LHCN-M2 (cell line): ENCODE measurements around the gene ALOX5. TPM values are rescaled to one million over a fixed set of nuclear protein-coding genes. Genes with fewer than 3 reads are reported as not detected.

ENCODE experiments used
- DNase-seq: peaks from one replicate; pipeline ENCODE4 v3.0.0-alpha.2; 2012; ENCODE audit warnings: low read depth
- total RNA-seq: library from RNA; depleted of rRNA; stranded (reverse); fragments of >200 nt; gene quantifications from 2 replicates; pipeline ENCODE4 v1.2.3, GENCODE V29; 2014

Gene ALOX5
- total RNA-seq, 1 experiment from 2014 or later: not detected

- no peak for DNase-seq
Observed at GRCh38 chr10:45424668-45425404, 50.8 kb downstream of the ALOX5 start.

- peak; percentile 3 for DNase-seq
Observed at GRCh38 chr10:45425621-45426563, 51.9 kb downstream of the ALOX5 start.

GRCh38 chr10:45427262-45427969, 53.4 kb downstream of the ALOX5 start:
- DNase-seq: no peak

- DNase-seq: no peak
Observed at GRCh38 chr10:45427970-45428366, 54.0 kb downstream of the ALOX5 start.

DNA sequence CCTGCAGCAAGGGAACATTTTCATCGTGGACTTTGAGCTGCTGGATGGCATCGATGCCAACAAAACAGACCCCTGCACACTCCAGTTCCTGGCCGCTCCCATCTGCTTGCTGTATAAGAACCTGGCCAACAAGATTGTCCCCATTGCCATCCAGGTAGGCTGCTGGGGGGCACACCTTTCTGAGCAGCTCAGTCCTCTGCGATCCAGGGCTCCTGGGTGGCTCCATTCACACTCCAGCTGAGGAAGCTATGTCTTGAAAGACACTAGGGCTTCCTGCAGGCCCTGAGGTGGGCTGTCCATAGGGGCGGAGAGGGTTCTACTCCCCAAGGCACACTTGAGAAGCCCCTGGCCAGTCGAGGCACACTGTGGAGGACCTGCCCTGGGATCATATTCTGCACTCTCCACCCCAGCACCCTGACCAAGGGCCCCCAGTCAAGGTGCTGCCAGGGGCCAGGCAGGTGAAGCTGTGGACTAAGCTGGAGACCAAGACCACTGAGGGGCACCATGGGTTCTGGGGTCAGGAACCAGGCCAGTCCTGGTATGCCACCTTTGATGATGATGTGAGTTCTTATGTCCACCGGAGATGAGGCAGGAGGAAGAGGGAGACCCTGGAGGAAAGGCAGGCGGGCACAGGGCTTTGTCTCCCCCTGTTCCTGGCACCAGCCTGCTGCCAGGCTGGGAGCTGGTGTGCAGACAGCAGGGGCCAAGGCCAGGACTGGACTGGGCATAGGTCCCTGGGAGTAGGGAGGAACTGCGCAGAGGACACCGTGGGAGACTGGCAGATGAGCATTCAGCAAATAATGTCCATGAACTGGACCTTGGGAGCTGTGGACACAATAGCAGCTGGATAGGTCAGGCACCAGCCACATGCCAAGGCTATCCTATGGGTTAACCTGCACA, 54.8 kb downstream of the ALOX5 start:
- DNase-seq: no peak

DNA sequence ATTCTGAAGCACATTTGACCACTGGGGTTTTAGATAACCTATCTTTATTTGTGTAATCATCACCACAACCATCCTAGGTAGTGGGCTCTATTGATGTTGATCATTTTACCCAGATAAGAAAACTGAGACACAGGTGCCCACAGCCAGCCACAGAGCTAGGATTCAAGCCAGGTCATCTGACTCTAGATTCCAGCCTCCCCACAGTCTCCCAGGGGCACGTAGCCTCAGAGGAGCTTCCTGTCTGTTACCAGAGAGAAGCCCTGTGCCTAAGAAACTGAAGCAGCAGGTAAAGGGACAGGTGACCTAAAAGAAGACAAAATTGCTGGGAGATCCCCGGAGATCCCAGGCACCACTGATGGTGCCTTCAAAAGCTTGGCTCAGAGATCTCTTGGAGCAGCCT, 55.8 kb downstream of the ALOX5 start:
- DNase-seq: no peak

DNA sequence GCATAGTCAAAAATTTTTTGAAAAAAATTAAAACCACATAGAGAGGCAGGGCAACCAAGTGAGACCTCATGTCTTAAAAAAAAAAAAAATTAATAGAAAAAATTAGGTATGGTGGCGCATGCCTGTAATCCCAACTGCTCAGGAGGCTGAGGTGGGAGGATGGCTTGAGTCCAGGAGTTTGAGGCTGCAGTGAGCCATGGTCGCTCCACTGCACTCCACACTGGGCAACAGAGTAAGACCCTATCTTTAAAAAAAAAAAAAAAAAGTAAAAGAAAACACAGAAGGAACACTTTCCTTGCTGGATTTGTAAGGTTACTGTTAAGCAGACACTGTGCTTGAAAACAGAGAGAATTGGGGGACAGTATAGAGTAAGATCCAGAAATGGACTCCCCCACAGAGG, 58.1 kb downstream of the ALOX5 start:
- DNase-seq: no peak

- no peak for DNase-seq
Observed at GRCh38 chr10:45432700-45433472, 58.9 kb downstream of the ALOX5 start.

- DNase-seq: no peak
Observed at GRCh38 chr10:45433716-45434469, 59.9 kb downstream of the ALOX5 start.

DNA sequence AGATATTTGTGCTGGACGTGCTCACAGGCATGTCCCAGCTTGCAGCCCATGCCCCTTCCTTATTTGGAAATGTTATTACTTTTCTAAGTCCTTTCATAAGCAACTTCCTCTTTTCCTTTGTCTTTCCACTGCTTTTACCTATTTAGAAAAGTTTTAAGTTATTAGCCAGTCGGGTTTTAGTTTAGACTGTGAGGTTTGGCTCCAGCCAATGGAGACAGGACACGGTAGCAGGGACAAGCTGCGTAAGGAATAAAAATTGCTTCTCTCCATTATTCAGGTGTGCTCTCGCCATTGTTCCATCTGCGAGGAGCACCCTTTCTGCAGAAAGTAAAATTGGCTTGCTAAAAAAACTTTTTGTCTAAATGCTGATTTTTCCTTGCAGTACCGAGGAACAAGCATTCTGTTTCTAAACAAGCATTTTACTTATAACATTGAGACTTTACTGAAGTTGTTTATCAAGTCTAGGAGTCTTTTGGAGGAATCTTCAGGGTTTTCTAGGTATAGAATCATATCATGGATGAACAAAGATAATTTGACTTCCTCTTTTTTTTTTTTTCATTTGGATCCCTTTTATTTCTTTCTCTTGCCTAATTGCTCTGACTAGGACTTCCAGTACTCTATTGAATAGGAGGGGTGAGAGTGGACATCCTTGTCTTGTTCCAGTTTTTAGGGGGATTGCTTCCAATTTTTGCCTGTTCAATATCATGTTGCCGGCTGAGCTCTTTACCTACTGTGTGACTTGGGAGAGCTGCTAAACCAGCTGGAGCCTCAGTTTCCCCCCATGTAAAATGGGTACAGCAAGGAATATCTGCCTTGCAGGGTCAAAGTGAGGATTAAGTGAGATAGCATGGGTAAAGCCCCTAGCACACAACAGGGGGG, 63.8 kb downstream of the ALOX5 start:
- DNase-seq: no peak

GRCh38 chr10:45438466-45439090, 64.6 kb downstream of the ALOX5 start:
- no peak for DNase-seq

DNA sequence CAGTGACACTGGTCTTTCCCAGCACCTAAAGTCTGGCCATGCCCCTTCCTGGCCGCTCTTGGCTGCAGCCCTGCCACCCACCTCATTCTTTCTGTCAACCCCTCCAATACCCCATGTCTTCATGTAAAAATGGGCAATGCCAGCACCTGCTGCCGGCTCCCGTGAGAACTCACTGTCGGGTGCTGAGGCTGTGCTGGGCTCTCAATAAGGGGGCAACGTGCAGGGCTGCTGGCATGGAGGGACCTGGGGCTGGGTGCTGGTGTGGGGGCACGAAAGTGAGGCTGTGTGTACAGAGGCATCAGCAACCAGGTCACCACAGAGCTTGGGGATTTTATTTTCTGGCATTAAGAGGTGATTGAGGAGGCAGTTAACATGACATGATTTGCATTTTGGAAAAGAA, 65.3 kb downstream of the ALOX5 start:
- DNase-seq: no peak

GRCh38 chr10:45439873-45440272, 65.9 kb downstream of the ALOX5 start:
- DNase-seq: peak; percentile 4

DNA sequence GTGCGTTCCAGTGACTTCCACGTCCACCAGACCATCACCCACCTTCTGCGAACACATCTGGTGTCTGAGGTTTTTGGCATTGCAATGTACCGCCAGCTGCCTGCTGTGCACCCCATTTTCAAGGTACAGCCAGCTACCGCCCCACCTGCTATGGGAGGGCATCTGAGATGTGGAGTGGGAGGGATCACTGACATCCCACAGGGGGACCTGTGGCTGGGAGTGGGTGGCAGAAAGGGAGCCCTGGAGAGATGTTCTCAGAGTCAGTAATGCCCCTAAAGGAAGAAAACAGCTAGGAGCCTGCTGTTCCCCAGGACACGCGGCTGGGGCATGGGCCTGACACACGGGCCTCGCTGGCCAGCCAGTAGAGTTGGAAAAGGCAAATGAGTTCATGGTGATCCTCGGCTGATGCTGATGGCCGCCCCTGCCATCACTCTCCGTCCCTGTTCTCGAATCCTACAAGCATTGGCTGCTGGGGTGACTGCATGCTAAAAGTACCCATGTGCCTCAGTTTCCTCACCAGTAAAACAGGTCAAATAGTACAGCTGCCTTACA, 66.6 kb downstream of the ALOX5 start:
- DNase-seq: no peak

- DNase-seq: no peak
Observed at GRCh38 chr10:45441239-45442190, 67.5 kb downstream of the ALOX5 start.

DNA sequence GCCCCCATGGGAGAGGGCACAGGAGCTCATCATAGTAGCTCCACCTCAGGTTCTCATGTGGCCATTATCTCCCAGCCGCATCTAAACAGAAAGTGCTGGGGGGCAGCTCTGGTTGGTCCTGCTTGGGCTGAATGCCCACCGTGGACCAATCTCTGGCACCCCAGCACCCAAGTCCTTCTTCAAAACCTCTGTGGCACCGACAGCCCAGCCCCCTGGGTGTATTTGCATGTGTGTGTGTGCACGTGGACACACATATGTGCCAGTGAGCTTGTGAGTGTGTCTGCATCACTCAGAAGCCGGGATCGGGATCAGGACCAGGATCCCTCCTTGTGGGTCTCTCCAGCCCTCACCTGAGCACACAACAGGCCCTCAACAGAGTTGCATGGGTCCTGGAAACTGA, 68.2 kb downstream of the ALOX5 start:
- no peak for DNase-seq

DNA sequence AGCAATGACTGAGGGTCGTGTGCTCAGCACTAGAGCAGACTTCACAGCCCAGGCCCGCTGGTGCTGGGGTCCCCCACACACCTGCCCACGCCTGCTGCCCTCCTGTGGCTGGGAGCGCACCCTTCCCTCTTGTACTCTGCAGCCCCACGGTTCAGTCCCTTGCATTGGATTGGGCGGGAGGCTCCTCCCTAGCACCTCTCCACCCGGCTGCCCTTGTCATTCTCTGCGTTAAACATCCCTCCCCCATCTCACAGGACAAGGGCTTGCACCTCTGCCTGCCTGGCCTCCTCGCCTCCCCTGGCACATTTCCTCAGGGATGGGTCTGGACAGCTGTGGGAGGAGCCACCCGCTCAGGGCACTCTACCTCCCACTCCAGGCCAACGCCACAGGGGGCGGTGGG, 68.6 kb downstream of the ALOX5 start:
- no peak for DNase-seq
